Activated naive CD8-positive, alpha-beta T cell (primary cell): ENCODE results near the gene HMCN1.
"Not testable (repeated sequence)": the region's sequence is repeated elsewhere in the genome, so short reads cannot be mapped to it uniquely, and the experiment has no call there.

Source experiments
- H3K27ac Mint-ChIP-seq: one replicate; pipeline ENCODE4 v1.8.0; 2021; ENCODE audit warnings: mixed read lengths
- H3K27me3 Mint-ChIP-seq: one replicate; pipeline ENCODE4 v1.8.0; 2021; ENCODE audit warnings: mixed read lengths
- H3K36me3 Mint-ChIP-seq: one replicate; pipeline ENCODE4 v1.8.0; 2021; ENCODE audit warnings: mixed read lengths
- H3K4me1 Mint-ChIP-seq: one replicate; pipeline ENCODE4 v1.8.0; 2021; ENCODE audit warnings: low read depth, mixed read lengths
- H3K4me3 Mint-ChIP-seq: one replicate; pipeline ENCODE4 v1.8.0; 2021; ENCODE audit warnings: mild to moderate bottlenecking, mixed read lengths
- H3K9me3 Mint-ChIP-seq: one replicate; pipeline ENCODE4 v1.8.0; 2021; ENCODE audit warnings: low read depth, mixed read lengths

The HMCN1 gene

DNA sequence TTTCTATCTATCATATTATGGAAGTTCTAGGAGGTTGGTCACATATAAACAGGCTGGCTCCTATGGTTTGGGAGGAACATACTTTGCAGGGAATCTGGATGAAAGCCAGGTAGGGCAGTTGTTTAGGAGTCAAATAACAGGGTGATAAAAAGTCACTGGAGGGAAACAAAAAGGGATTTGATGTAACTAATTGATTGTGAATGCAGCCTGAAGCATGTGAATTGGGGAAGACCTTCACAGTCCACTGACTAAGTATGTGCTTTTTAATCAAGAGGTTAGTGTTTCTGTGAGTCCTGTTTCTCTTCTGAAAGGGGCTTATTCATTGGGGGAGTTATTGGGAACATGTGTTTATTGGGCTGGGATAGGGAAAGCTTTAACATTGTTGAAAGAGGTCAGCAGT lies 41.3 kb downstream of the HMCN1 start:
- Mint-ChIP-seq H3K27ac (no peak overlapping the region), H3K36me3 (no peaks in the 10 kb centered on the region), H3K4me3 (no peak overlapping the region)

DNA sequence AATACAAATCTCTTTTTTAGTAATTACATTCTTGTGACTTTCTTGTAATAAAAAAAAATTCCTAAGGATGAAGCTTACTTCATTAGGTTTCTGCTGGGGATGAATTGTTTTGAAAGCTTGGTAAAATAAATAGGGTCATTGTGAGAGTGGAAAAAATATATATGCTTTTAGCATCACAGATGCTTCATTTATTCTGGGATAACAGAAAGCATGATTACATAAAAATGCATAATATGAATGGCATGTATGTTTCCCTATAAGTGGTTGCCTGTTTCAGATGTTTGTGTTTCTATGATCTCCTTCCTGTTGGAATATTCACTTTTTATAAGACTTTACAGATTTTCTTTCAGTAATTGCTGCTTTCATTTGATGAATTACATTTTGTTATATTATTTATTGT lies 42.3 kb downstream of the HMCN1 start:
- H3K4me3 Mint-ChIP-seq = no peak overlapping the region
- H3K27ac Mint-ChIP-seq = no peak overlapping the region
- no peaks in the 10 kb centered on the region for H3K4me1 Mint-ChIP-seq
- no peaks in the 10 kb centered on the region for H3K36me3 Mint-ChIP-seq
- H3K27me3 Mint-ChIP-seq = peaks cover 4% of the 10 kb centered on the region
- H3K9me3 Mint-ChIP-seq = no peaks in the 10 kb centered on the region

More for the DNA sequence above, 41.3 kb downstream of the HMCN1 start:
- H3K4me1 Mint-ChIP-seq = no peaks in the 10 kb centered on the region
- peaks cover 4% of the 10 kb centered on the region for H3K27me3 Mint-ChIP-seq
- H3K9me3 Mint-ChIP-seq = no peaks in the 10 kb centered on the region

DNA sequence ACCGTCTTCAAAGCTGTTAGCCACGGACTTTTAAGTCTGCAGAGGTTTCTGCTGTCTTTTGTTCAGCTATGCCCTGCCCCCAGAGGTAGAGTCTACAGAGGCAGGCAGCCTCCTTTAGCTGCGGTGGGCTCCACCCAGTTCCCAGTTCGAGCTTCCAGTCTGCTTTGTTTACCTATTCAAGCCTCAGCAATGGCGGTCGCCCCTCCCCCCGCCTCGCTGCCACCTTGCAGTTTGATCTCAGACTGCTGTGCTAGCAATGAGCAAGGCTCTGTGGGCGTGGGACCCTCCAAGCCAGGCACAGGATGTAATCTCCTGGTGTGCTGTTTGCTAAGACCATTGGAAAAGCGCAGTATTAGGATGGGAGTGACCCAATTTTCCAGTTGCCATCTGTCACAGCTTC lies 49.7 kb downstream of the HMCN1 start:
- not testable (repeated sequence) for H3K27me3 Mint-ChIP-seq, H3K9me3 Mint-ChIP-seq, H3K36me3 Mint-ChIP-seq, H3K27ac Mint-ChIP-seq, H3K4me3 Mint-ChIP-seq, H3K4me1 Mint-ChIP-seq

DNA sequence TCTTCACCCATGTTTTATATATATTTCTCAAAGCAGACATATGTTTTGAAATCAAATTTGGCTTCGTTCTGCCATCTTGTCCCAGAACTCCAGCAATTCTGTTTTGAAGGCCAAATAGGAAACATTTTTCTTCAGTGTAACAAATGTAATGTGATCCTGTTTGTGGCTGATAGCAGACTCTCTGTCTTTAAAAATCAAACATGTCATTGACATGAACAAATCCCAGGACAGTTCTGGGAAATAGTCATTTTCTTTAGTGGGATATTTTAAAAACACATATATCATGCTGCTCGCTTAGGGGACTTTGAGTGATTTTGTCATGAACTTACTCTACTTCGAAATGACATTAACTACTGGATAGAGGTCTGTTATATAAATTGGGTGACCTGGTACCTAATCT lies 51.4 kb downstream of the HMCN1 start:
- Mint-ChIP-seq H3K27me3 (peaks cover 7% of the 10 kb centered on the region), H3K27ac (no peak overlapping the region), H3K9me3 (no peaks in the 10 kb centered on the region), H3K4me1 (no peaks in the 10 kb centered on the region), H3K36me3 (no peaks in the 10 kb centered on the region), H3K4me3 (no peak overlapping the region)

DNA sequence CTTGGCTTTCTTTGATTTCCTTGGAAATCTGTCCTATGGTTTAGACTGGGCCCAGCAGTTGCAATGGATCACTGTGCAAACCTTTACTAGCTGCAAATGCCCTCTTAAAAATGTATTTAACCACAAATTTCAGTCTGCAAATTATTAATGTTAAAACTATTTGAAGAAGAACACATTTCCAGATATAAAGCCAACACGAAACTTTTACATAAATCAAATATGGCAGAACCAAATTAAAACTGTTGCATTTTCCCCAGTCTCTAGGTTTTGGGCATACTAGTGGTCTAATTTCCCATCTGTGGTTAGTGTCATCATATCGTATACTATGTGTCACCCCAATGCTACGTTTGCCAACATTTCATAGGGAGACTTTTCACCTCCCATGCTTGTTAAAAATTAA lies 52.3 kb downstream of the HMCN1 start:
- H3K4me1 Mint-ChIP-seq = no peaks in the 10 kb centered on the region
- no peaks in the 10 kb centered on the region for H3K9me3 Mint-ChIP-seq
- no peak overlapping the region for H3K27ac Mint-ChIP-seq
- peaks cover 7% of the 10 kb centered on the region for H3K27me3 Mint-ChIP-seq
- H3K36me3 Mint-ChIP-seq = no peaks in the 10 kb centered on the region
- H3K4me3 Mint-ChIP-seq = no peak overlapping the region

DNA sequence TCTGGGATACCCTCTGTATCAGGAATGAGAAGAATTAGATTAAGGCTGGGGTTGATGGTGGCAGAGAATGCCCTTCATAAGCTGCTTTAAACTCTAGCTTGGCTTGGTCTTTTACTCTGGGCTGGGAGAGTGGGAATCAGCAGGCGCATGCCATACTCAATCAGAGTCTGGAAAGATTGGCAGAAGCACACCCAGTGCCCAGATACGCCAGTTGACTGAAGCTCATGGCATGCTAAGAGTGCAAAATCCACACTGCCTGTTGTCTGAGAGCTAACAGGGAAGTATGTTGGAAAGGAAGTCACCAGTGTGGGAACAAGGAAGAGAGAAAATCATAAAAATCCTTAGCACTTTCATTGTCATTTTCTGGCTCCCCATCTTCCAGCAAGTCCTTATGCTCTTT lies 53.0 kb downstream of the HMCN1 start:
- no peak overlapping the region for H3K27ac Mint-ChIP-seq
- H3K4me3 Mint-ChIP-seq = no peak overlapping the region
- no peaks in the 10 kb centered on the region for H3K4me1 Mint-ChIP-seq
- no peaks in the 10 kb centered on the region for H3K9me3 Mint-ChIP-seq
- no peaks in the 10 kb centered on the region for H3K36me3 Mint-ChIP-seq
- peaks cover 7% of the 10 kb centered on the region for H3K27me3 Mint-ChIP-seq

DNA sequence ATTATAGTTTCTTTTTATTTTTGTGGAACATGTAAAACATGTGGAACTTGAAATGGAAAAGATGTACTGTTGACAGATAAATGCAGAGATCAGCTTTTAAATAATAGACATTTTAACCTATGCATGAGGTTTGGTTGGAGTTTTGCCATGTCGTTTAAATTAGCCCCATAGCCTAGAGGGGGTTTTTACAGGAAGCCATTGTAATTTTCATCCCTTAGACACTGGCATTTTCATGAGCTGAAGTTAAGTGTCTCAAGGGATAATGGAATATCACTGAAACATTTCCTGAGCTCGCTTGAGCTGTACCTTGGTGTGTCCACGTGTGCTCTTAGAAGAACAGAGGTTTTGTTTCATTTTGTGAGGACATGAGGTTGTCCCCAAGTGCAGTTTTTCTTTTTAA lies 54.2 kb downstream of the HMCN1 start:
- H3K27ac Mint-ChIP-seq = no peak overlapping the region
- peaks cover 4% of the 10 kb centered on the region for H3K27me3 Mint-ChIP-seq
- H3K9me3 Mint-ChIP-seq = no peaks in the 10 kb centered on the region
- H3K4me3 Mint-ChIP-seq = no peak overlapping the region
- no peaks in the 10 kb centered on the region for H3K4me1 Mint-ChIP-seq
- H3K36me3 Mint-ChIP-seq = no peaks in the 10 kb centered on the region

DNA sequence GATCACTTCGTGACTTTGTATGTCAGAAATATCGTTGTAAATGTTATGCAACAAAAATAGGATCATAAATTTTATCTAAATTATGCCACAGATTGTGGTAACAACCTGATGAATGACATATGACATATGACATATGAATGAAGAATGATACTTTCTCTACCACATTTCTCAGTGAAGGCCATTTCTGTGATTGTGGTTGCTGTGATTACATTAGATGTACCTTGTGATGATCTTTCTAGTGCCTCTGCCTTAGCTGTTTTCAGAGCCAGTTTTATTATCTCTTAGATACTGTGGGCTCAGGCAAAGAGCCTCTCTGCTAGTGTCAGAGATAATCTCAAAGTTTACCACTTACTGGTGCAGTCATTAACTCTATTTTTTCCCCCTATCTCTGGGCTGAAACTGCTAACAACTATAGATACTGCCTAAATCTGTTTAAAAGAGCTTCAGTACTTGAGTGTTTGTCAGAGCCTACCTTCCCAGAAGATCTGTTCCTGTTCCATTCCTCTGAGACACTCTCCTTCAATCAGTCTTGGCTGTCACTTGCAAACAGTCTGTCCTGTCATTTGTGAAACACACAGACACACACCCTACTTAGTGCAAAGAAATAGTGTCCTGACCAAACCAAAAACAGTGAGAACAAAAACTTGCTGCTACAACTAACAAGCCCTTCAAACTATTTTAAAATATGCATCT lies 55.5 kb downstream of the HMCN1 start:
- H3K4me1 Mint-ChIP-seq = no peaks in the 10 kb centered on the region

DNA sequence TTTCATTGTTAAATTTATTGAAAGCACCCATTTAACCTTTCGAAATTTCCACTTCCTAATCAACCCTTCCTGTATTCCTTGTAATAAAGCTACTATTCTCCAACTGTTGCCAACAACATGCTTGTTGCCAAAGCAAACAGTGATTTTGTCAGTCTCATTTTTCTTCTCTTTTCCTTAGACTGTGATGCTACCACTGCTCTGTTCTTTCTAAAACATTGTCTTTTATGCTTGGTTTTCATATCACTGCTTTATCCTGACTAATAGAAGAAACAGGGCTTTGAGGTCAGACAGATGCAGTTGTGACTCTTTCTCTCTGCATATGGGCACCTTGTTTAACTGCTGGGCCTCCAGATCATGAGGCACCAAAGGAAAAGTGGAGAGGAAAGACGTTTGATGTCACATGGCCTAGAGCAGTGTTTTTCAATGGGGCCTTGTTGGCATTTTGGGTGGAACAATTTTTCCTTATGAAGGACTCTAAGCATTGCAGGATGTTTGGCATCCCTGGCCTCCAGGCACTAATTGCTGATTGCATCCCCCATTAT lies 56.1 kb downstream of the HMCN1 start:
- no peaks in the 10 kb centered on the region for H3K36me3 Mint-ChIP-seq
- H3K4me3 Mint-ChIP-seq = no peak overlapping the region
- no peaks in the 10 kb centered on the region for H3K9me3 Mint-ChIP-seq
- no peaks in the 10 kb centered on the region for H3K4me1 Mint-ChIP-seq
- peaks cover 4% of the 10 kb centered on the region for H3K27me3 Mint-ChIP-seq
- no peak overlapping the region for H3K27ac Mint-ChIP-seq

More for the DNA sequence above, 55.5 kb downstream of the HMCN1 start:
- Mint-ChIP-seq H3K4me3 (no peak overlapping the region), H3K27ac (no peak overlapping the region), H3K9me3 (no peaks in the 10 kb centered on the region), H3K27me3 (peaks cover 4% of the 10 kb centered on the region), H3K36me3 (no peaks in the 10 kb centered on the region)

DNA sequence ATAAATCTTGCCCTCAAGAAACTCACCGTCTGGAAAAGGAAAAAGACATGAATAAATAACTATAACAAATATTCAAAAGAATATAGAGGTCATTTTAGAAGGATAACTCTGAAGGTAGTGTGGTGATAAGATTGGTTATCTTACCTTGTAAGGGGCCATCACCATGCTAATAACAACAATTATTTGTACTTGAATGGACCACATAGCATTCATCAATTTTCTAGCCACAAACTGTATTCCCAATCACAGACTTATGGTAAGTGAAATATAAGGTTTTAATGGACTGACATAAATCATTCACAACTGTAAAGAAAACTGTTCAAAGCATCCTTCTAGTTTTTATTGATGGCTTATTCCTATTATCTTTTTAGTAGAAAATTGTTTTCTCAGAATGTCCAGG lies 57.8 kb downstream of the HMCN1 start:
- H3K9me3 Mint-ChIP-seq = no peaks in the 10 kb centered on the region
- H3K4me3 Mint-ChIP-seq = no peak overlapping the region
- H3K36me3 Mint-ChIP-seq = no peaks in the 10 kb centered on the region
- no peak overlapping the region for H3K27ac Mint-ChIP-seq
- H3K27me3 Mint-ChIP-seq = no peaks in the 10 kb centered on the region
- H3K4me1 Mint-ChIP-seq = no peaks in the 10 kb centered on the region

DNA sequence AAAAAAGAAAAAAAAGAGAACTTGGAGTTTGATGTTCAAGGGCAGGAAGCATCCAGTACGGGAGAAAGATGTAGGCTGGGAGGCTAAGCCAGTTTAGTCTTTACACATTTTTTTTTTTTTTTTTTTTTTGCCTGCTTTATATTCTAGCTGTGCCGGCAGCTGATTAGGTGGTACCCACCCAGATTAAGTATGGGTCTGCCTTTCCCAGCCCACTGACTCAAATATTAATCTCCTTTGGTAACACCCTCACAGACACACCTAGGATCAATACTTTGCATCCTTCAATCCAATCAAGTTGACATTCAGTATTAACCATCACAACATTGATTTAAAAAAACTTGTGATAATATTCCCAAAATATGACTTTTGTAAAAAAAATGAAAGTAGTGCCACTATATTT lies 60.3 kb downstream of the HMCN1 start:
- H3K4me3 Mint-ChIP-seq, H3K27me3 Mint-ChIP-seq, H3K36me3 Mint-ChIP-seq, H3K27ac Mint-ChIP-seq, H3K4me1 Mint-ChIP-seq: not testable (repeated sequence)
- peaks cover 14% of the 10 kb centered on the region for H3K9me3 Mint-ChIP-seq

DNA sequence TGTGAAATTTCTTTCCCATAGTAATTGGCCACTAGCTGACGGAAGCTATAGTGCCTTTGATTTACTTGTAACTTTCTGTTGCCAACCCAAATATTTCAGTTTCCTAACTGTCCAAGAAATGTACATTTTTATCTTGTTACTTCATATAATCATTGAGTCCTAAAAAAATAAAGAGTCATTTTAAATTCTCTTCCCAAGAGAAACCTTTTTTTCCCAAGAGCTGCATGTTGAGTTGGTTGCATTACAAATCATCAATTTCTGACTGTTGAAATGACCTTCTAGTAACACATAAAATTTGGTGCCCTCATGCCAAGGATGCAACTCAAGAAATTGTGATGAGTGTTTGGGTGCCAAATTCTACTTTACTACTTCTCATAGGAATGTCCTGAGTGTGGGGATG lies 61.0 kb downstream of the HMCN1 start:
- H3K9me3 Mint-ChIP-seq = peaks cover 14% of the 10 kb centered on the region
- H3K4me1 Mint-ChIP-seq = no peaks in the 10 kb centered on the region
- no peak overlapping the region for H3K27ac Mint-ChIP-seq
- H3K4me3 Mint-ChIP-seq = no peak overlapping the region
- H3K36me3 Mint-ChIP-seq = no peaks in the 10 kb centered on the region
- no peaks in the 10 kb centered on the region for H3K27me3 Mint-ChIP-seq

DNA sequence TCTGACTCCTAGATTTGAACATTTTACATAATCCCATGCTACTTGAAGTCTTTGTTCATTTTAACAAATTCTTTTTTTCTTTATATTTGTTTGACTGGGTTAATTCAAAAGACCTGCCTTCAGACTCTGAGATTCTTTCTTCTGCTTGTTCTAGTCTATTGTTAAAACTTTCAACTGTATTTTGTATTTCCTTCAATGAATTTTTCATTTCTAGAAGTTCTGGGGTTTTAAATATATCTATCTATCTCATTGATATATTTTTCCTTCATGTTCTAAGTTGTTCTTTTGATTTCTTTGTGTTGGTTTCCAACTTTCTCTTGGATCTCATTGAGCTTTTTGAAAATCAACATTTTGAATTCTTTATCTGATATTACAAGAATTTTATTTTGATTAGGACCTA lies 64.3 kb downstream of the HMCN1 start:
- Mint-ChIP-seq H3K27ac (no peak overlapping the region), H3K27me3 (no peaks in the 10 kb centered on the region), H3K9me3 (peaks cover 14% of the 10 kb centered on the region), H3K36me3 (no peaks in the 10 kb centered on the region), H3K4me1 (no peaks in the 10 kb centered on the region), H3K4me3 (no peak overlapping the region)

DNA sequence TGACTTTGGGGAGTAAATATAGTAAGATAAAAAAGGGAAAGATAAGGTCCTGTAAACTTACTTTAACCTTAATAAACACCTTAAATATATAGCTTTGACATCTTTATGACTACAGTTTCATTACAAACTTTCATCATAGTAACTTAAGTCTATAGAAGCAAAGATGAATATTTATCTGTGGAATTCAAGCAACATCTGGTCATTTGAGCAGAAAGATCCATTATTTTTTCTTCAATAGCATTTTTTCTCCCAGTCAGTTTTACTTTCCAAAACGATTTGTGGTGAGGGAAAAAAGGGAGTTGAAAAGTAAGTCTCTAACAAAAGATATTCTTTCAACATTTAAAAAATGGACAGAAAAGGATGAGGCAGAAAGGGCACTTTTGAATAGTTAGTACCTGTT lies 69.0 kb downstream of the HMCN1 start:
- Mint-ChIP-seq H3K9me3 (peaks cover 9% of the 10 kb centered on the region), H3K4me3 (no peak overlapping the region), H3K27me3 (peaks cover 2% of the 10 kb centered on the region), H3K27ac (no peak overlapping the region), H3K4me1 (no peaks in the 10 kb centered on the region), H3K36me3 (no peaks in the 10 kb centered on the region)

DNA sequence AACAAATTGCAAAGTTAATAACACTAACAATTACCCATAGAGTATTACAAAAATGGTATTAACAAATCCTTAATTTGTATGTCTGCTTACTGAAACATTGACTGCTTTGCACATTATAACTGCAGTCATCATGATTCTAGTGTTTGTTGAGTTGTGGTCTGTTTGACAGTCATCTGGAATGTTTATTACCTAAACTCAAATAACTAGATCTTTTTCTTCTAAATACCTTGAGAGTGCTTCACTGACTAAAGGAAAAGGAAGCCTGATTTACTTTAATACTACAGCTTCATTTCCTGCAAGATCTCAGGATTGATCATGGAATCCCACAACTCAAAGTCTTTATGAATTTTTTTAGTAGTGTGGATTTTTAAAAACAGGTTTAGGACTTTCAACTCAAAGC lies 70.0 kb downstream of the HMCN1 start:
- Mint-ChIP-seq H3K4me3 (no peak overlapping the region), H3K27me3 (peaks cover 2% of the 10 kb centered on the region), H3K4me1 (no peaks in the 10 kb centered on the region), H3K9me3 (no peaks in the 10 kb centered on the region), H3K27ac (no peak overlapping the region), H3K36me3 (no peaks in the 10 kb centered on the region)

DNA sequence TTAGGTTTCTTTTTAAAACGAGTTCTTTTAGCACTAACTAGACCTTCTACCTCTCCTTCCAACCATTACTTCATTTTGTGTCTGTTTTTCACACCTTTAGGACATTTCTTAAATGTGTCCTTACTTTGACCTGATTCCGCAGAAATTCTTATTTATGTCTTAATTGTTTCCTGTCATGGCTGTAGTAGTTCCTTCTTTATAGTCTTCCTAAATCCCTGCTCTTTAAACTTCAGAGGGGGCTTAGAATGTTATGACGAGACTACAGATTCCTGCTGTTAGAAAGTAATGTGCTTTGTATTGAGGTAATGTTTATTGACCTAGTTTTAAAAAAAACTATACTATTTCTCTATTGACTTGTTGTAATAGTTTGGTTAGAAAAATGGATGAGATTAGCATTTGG lies 70.4 kb downstream of the HMCN1 start:
- no peaks in the 10 kb centered on the region for H3K9me3 Mint-ChIP-seq
- H3K27ac Mint-ChIP-seq = no peak overlapping the region
- H3K4me3 Mint-ChIP-seq = no peak overlapping the region
- no peaks in the 10 kb centered on the region for H3K4me1 Mint-ChIP-seq
- H3K36me3 Mint-ChIP-seq = no peaks in the 10 kb centered on the region
- peaks cover 2% of the 10 kb centered on the region for H3K27me3 Mint-ChIP-seq
